HFF-Myc (cell line): Measurements from ENCODE around the gene SLC35E1.

ENCODE experiments used
- DNase-seq: peaks from one replicate; pipeline ENCODE4 v3.0.0-alpha.2; 2011; ENCODE audit warnings: low read depth; ENCODE audit errors: extremely low read depth
- H3K4me3 ChIP-seq: replicated peaks from 2 replicates; pipeline ENCODE4 v1.5.1; 2011; ENCODE audit warnings: low read depth, mild to moderate bottlenecking, control low read depth, low read length
- TF ChIP-seq, protein P1 (sequence below): IDR thresholded peaks from 2 replicates; pipeline ENCODE4 v1.5.1; 2012; ENCODE audit warnings: mild to moderate bottlenecking, low read depth, low read length, control low read depth; ENCODE audit errors: missing control alignments

The SLC35E1 gene

DNA sequence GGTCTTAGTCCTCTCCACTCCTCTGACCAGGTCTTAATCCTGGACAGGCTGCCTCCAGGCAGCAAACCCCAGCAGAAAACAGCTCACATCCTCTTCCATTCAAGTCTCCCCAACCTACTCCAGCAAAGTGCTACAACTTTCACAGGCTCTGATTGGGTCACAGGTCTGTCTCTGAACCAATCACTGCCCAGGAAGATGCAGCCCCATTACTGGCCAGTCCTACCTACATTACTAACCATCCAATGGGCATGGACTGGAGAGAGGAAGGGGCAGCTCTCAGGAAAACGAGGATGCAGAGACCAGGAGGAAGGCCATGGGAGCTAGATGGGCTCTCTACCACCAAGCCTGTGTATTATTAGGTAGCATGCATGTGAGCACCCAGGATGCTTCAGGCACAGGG, 43.6 kb upstream of the SLC35E1 start:
- DNase-seq, result no peak
- TF ChIP-seq, protein P1, sequence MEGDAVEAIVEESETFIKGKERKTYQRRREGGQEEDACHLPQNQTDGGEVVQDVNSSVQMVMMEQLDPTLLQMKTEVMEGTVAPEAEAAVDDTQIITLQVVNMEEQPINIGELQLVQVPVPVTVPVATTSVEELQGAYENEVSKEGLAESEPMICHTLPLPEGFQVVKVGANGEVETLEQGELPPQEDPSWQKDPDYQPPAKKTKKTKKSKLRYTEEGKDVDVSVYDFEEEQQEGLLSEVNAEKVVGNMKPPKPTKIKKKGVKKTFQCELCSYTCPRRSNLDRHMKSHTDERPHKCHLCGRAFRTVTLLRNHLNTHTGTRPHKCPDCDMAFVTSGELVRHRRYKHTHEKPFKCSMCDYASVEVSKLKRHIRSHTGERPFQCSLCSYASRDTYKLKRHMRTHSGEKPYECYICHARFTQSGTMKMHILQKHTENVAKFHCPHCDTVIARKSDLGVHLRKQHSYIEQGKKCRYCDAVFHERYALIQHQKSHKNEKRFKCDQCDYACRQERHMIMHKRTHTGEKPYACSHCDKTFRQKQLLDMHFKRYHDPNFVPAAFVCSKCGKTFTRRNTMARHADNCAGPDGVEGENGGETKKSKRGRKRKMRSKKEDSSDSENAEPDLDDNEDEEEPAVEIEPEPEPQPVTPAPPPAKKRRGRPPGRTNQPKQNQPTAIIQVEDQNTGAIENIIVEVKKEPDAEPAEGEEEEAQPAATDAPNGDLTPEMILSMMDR, result no peak
- no peak overlapping the region for H3K4me3 ChIP-seq

DNA sequence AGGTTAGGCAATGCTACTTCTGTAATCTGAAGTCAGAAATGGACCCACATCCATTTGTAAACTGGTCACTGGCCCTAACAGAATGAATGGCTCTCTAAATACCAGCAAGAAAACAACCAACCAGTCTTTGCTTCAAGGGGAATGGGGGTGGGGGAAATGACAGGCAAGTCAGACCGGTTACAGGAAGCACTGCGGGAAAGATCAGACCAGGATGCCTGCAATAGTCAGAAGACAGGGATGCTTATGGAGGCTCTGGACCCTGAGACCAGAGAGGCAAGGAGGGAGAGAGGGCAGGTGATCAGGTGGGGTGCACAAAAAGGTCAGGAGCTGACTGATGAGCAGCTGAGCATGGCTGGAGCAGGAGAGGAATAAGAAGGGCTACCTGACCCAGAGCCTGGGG, 42.7 kb upstream of the SLC35E1 start:
- TF ChIP-seq, protein P1, result no peak
- no peak overlapping the region for H3K4me3 ChIP-seq
- DNase-seq, result no peak

DNA sequence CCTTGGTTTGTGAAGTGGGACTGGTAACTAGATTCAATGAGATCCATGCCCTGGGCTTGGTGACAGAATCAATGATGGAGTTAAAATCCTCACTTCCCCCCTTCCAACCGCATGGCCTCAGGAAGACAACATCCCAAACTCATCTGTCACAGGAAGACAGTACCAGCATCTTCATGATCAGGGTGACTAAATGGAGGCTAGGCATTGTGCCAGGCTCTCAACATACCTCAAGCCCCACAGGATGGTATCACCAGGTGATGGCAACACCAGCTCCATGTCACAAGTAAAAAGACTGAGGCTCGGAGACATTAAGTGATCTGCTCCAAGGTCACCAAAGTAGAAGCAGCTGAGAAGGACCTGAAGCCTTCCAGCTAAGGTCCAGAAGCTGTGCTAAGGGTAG, 41.6 kb upstream of the SLC35E1 start:
- TF ChIP-seq, protein P1, result no peak
- DNase-seq, result no peak
- no peak overlapping the region for H3K4me3 ChIP-seq

DNA sequence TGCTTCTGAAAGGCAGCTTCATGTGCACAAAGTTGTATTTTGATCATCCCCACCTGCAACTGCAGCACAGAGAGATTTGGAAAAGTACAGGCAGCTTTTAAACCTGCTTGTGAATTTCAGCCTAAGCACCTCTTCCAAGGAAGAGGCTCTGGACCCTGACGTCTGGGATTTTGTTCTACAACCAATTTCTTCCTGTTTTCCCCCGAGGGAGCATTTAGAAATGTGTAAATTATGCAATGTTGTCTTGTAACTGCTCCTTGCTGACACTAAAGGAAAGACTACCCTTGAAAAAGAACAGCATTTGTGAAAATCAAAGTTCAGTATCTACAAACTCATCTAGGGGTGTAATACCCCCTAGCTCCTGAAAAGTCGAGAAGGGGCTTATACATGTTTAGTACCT, 40.4 kb upstream of the SLC35E1 start:
- no peak for DNase-seq
- H3K4me3 ChIP-seq, result no peak overlapping the region
- TF ChIP-seq, protein P1, result no peak

DNA sequence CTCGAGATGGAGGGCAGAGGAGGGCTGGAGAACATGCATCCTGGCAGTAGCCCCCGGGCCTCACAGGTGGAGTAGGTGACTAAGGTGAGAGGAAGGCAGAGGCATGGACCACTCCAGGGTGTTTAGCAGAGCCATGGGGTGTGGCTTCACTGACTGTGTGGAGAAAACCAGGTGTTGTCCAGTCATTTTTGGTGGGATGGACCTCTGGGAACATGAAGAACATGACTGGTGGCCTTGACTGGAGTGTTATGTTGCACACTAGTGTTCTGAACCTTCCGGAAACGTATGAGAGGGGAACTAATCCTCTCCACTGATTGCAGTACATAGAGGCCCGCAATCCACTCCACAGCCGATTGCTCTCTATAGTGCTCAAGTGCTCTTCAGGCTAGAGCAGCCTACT, 38.9 kb upstream of the SLC35E1 start:
- no peak overlapping the region for H3K4me3 ChIP-seq
- TF ChIP-seq, protein P1, result no peak
- DNase-seq, result no peak

DNA sequence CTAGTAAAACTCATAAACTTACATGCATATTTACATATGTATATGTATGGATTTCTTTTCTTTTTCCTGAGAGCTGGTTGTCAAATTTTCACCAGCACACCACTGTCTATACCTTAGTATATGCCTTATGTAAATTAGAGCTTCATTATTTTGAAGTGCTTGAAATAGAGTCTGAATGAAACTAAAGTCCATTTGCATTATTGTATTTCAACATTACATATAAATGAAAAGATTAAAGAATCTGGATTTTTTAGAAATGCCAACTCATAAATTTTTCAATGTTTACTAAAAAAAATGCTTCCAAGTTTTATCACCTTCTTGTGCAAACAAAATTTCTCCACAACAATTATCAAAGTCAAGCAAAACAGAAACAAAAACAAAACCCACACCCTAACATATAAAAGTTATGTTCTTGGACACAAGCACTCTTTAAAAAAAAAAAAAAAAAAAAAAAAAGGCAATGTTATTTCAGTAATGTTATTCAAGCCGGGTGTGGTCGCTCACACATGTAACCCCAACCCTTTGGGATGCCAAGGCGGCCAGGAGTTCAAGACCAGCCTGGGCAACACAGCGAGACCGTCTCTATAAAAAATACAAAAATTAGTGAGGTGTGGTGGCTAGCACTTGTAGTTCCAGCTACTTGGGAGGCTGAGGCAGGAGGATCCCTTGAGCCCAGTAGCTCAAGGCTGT, 37.4 kb upstream of the SLC35E1 start:
- TF ChIP-seq, protein P1, result no peak
- no peak overlapping the region for H3K4me3 ChIP-seq
- DNase-seq, result no peak

DNA sequence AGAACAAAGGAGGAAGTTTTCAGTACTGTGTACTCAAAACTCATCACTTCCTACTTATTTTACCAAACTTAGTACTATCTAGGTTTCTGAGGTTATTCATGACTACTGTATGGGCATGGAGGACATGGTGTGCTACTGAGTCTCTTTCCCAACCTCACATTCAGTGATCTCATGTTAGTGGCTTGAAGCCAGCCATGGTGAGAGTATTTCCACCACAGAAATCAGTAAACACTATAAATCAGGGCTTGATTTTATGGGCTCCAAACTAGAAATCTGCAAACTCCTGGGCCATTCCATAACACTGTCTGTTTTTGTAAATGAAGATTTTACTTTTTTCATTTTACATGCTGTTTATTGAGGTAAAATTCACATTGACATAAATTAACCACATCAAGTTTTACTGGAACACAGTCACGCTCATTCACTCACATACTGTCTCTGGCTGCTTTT, 36.1 kb upstream of the SLC35E1 start:
- peak; percentile 66 for DNase-seq
- TF ChIP-seq, protein P1, result no peak
- H3K4me3 ChIP-seq, result no peak overlapping the region
